NOMO-1 treated with dmso at 0.1 percent for 144 hours (cell line): Measurements from ENCODE around the gene ZACN.

Experiments
- DNase-seq: peaks from one replicate; lab custom pipeline; 2025; ENCODE audit not compliant: unreplicated experiment; lab: John Stamatoyannopoulos, UW

ZACN gene

GRCh38 chr17:76080768-76081287, 1.8 kb downstream of the ZACN start:
- DNase-seq, result no peak

- DNase-seq, result no peak
These were observed 2.6 kb downstream of the ZACN start for GRCh38 chr17:76081295-76082210.

GRCh38 chr17:76082326-76083251, 3.6 kb downstream of the ZACN start:
- DNase-seq, result no peak

- DNase-seq, result no peak
These were observed 4.7 kb downstream of the ZACN start for GRCh38 chr17:76083536-76084182.

- no peak for DNase-seq
These were observed 6.2 kb downstream of the ZACN start for GRCh38 chr17:76085066-76085730.

GRCh38 chr17:76085731-76086366, 6.9 kb downstream of the ZACN start:
- no peak for DNase-seq

- DNase-seq, result no peak
These were observed 7.4 kb downstream of the ZACN start for GRCh38 chr17:76086384-76086783.

- no peak for DNase-seq
These were observed 8.5 kb downstream of the ZACN start for GRCh38 chr17:76087531-76087930.

- no peak for DNase-seq
These were observed 9.3 kb downstream of the ZACN start for GRCh38 chr17:76088041-76088867.

- DNase-seq, result no peak
These were observed 10.0 kb downstream of the ZACN start for GRCh38 chr17:76088868-76089576.

GRCh38 chr17:76089680-76090516, 10.9 kb downstream of the ZACN start:
- DNase-seq, result no peak

GRCh38 chr17:76090517-76091129, 11.6 kb downstream of the ZACN start:
- no peak for DNase-seq

GRCh38 chr17:76091526-76092286, 12.7 kb downstream of the ZACN start:
- DNase-seq, result no peak

- DNase-seq, result no peak
These were observed 13.8 kb downstream of the ZACN start for GRCh38 chr17:76092526-76093413.

- DNase-seq, result no peak
These were observed 15.1 kb downstream of the ZACN start for GRCh38 chr17:76094046-76094445.
